Thoracic aorta (tissue), 2 donors: Measurements from ENCODE around the gene PTCSC3. TPM values are rescaled to one million over a fixed set of nuclear protein-coding genes. Genes with fewer than 3 reads are reported as not detected.

Experiments used
- ATAC-seq: fragments of 150-250 bp; one replicate; pipeline ENCODE4 v1.8.0; 2017; ENCODE audit warnings: low read depth; ENCODE audit not compliant: insufficient number of reproducible peaks, low FRiP score
- DNase-seq: peaks from one replicate; pipeline ENCODE4 v3.0.0-alpha.2; 2020; ENCODE audit warnings: low spot score
- H3K27ac ChIP-seq, 2 donors: fragments of 200-600 bp; sonication (generic); 1 replicate in 1 of 2; 2 replicates in 1 of 2; pipeline ENCODE4 v1.5.1; 2016; ENCODE audit warnings: mild to moderate bottlenecking in 2 of 2, moderate library complexity in 2 of 2
- H3K27me3 ChIP-seq: fragments of 200-600 bp; sonication (generic); replicated peaks from 2 replicates; pipeline ENCODE4 v1.6.0; 2016; ENCODE audit warnings: mild to moderate bottlenecking; ENCODE audit not compliant: insufficient read depth
- H3K36me3 ChIP-seq: fragments of 200-600 bp; sonication (generic); one replicate; pipeline ENCODE4 v1.5.1; 2016
- H3K4me1 ChIP-seq, 2 donors: fragments of 200-600 bp; sonication (generic); 1 replicate in 1 of 2; 2 replicates in 1 of 2; pipeline versions ENCODE4 v1.5.1 to v1.6.0; 2016; ENCODE audit warnings: low read depth in 2 of 2, mild to moderate bottlenecking in 1 of 2; ENCODE audit not compliant: control insufficient read depth in 1 of 2
- H3K4me3 ChIP-seq: fragments of 200-600 bp; sonication (generic); 2 replicates; pipeline ENCODE4 v1.5.1; 2016; ENCODE audit warnings: mild to moderate bottlenecking
- H3K9me3 ChIP-seq: fragments of 200-600 bp; sonication (generic); 2 replicates; pipeline ENCODE4 v1.5.1; 2016
- CTCF ChIP-seq: fragments of 200-600 bp; sonication (generic); IDR thresholded peaks from one replicate; pipeline ENCODE4 v1.5.1; 2019; ENCODE audit warnings: antibody characterized with exemption
- total RNA-seq, 2 donors: library from RNA; depleted of rRNA; stranded (reverse); fragments of >200 nt; gene quantifications; one replicate each; pipeline versions ENCODE4 v1.1.0 to v1.2.3, GENCODE V29; 2016

Gene PTCSC3
- total RNA-seq, 2 donors from 2014 or later = not detected

- Histone ChIP-seq H3K9me3 (peaks cover 5% of the 10 kb centered on the region), H3K27me3 (no peaks in the 10 kb centered on the region), H3K4me3 (no peak overlapping the region), H3K4me1 (no peaks in the 10 kb centered on the region), H3K36me3 (no peaks in the 10 kb centered on the region), H3K27ac (no peak overlapping the region)
- ATAC-seq (no peak), DNase-seq (no peak)
- no peak for TF ChIP-seq CTCF
Observed at GRCh38 chr14:36204461-36205073, 28.0 kb upstream of the PTCSC3 start.

DNA sequence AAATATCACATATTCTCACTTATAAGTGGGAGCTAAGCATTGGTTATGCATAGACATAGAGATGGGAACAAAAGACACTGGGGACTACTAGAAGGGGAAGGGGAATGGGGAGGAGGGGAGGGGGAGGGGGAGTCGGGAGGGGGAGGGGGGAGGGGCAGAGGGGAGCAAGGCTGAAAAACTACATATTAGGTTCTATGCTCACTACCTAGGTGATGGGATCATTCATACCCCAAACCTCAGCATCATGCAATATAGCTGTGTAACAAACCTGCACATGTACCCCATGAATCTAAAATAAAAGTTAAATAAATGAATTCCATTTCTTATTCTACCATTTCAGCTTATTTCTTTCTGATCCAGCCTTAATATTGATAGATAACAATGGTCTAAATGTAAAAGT, 21.9 kb upstream of the PTCSC3 start:
- no peak overlapping the region for H3K4me3 ChIP-seq
- no peak overlapping the region for H3K27ac ChIP-seq
- H3K36me3 ChIP-seq = no peaks in the 10 kb centered on the region
- H3K4me1 ChIP-seq = no peaks in the 10 kb centered on the region
- ATAC-seq (no peak), DNase-seq (no peak)
- H3K27me3 ChIP-seq = no peaks in the 10 kb centered on the region
- peaks cover 5% of the 10 kb centered on the region for H3K9me3 ChIP-seq
- TF ChIP-seq CTCF = no peak

DNA sequence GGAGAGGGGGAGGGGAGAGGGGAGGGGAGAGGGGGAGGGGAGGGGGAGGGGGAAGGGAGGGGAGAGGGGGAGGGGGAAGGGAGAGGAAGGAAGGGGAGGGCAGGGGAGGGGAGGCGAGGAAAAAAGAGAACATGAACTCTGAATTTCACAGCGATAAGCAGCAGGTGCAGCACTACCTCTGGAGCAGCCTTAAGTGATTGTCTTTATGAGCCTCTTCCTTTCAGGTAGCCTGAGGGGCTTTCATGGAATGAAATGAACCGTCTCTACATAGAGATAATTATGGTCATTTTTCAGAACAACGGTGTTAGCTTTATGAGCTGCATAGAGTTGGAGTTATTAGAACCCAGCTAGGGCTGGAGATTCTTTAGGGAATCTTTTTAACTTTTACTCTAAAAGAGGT, 18.1 kb upstream of the PTCSC3 start:
- Histone ChIP-seq H3K36me3 (no peaks in the 10 kb centered on the region), H3K9me3 (no peaks in the 10 kb centered on the region), H3K27me3 (no peaks in the 10 kb centered on the region), H3K4me3 (no peak overlapping the region), H3K4me1 (no peaks in the 10 kb centered on the region), H3K27ac (no peak overlapping the region)
- DNase-seq = no peak
- no peak for TF ChIP-seq CTCF
- no peak for ATAC-seq

DNA sequence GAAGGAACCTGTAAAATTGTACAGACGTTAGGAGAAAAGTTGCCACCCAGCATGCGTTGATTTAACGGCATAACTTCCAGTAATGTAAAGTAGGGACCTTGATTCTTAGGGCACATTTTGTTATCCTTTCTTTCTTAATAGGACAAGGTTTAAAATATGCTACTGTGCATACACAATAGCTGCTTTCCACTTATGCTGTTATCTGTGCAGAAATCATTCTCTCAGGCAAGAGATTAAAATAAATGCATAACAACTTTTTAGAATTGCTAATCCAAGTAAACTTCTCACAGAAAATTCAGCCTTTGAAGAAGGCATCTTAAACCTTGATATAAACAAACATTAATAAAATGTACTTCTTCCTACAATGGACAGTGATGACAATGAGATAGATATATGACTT, 16.0 kb upstream of the PTCSC3 start:
- ATAC-seq (no peak), DNase-seq (no peak)
- Histone ChIP-seq H3K4me3 (no peak overlapping the region), H3K27ac (no peak overlapping the region), H3K4me1 (no peaks in the 10 kb centered on the region), H3K36me3 (no peaks in the 10 kb centered on the region), H3K27me3 (no peaks in the 10 kb centered on the region), H3K9me3 (no peaks in the 10 kb centered on the region)
- TF ChIP-seq CTCF = no peak

DNA sequence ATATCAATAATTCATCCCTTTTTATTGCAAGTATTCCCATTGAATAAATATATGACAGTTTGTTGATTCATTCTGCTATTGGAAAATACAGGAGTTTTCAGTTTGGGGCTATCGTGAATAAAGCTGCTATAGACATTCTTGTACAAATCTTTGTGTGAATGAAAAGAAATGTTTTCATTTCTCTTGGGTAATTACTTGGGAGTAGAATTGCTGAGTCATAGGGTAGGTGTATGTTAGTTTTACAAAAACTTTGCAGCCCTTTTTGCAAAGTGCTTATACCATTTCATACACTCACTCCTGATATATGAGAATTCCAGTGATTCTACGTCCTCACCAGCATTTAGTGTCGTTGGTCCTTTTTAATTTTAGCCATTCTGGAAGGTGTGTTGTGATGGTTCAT, 6.9 kb upstream of the PTCSC3 start:
- no peak for TF ChIP-seq CTCF
- Histone ChIP-seq H3K36me3 (no peaks in the 10 kb centered on the region), H3K4me1 (no peaks in the 10 kb centered on the region), H3K27me3 (no peaks in the 10 kb centered on the region), H3K27ac (no peak overlapping the region), H3K9me3 (no peaks in the 10 kb centered on the region), H3K4me3 (no peak overlapping the region)
- no peak for ATAC-seq
- DNase-seq = no peak
